Measurements from ENCODE around the gene LHX2.

The LHX2 gene

DNA sequence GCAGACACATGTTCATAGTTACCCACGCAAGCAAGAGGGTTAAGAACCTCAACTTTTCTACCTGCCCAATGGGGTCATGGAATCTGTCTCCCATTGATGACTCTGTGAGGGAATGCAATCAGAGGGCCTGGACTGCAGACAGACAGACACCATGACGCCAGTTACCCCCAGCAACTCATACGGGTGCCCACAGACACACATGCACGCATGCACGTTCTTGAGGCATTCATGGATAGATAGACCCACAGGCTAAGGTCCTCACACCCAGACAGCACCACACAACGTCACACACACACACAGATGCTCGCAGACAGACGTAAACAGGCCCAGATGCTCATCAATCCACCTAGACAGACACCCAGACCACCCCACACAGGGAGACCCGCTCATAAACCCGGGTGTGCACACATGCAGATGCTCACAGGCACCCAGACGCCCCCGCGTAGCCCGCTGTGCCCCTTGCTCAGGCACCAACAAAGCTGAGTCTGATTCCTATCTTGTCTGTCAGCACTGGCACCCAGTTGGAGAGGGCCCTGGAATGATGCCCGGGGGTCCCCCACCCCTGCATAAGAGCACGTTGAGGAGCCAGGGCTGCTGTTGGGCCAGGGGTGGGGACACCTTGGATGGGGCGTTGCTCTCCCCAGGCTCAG lies 23.6 kb downstream of the LHX2 start:
- DNase-seq, result no peak

DNA sequence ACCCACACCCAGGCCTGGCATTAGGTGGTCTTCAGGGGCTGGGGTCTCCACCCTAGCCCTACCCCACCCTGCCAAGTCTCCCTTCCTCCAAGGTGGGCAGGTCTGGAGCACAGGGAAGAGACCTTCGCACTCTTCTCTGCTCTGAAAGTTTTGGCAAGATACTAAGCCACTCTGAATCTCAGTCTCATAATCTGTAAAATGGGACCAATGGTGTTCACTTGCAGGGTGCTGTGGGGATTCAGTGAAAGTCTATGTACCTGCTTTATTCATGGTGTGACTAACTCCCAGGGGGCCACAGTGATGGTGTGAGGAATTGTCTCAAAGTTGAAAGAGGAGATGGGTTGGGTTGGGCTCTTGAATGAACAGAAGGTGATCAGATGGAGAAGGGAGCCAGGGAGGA lies 25.0 kb downstream of the LHX2 start:
- no peak for DNase-seq

DNA sequence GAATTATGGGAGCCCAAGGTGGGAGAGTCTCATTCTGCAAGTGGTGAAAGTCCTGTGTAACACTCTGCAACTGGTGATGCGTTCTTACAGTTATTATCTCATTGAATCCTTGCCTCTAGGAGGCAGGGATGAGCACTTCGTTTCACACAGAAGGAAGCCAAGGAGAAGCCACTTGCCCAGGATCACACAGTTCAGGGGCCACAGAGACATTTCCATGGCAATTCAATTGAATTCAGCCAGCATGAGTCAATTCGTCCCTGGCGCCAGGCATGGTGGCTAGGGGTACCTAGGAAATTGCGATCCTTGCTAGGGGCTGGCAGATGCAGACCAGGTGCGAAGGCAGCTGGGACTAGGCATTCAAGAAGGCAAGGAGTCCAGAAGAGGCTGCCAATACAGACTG lies 26.2 kb downstream of the LHX2 start:
- no peak for DNase-seq

DNA sequence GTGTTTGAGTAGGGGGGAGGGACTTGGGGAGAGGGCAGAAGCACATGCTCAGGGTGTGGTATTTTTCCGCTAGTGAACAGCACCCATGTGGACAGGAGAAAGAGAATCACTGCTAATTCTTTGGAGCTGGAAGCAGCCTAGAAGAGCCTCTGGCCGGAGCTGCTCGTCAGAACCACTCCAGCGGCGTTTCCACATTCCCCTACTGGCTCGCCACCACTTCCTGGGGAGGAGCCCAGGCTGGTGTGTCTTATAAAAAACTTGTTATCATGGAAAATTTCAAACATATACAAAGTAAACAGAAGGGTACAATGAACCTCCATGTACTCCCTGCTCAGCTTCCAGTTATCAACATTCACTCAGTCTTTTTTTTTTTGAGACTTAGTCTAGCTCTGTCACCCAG lies 26.7 kb downstream of the LHX2 start:
- no peak for DNase-seq

DNA sequence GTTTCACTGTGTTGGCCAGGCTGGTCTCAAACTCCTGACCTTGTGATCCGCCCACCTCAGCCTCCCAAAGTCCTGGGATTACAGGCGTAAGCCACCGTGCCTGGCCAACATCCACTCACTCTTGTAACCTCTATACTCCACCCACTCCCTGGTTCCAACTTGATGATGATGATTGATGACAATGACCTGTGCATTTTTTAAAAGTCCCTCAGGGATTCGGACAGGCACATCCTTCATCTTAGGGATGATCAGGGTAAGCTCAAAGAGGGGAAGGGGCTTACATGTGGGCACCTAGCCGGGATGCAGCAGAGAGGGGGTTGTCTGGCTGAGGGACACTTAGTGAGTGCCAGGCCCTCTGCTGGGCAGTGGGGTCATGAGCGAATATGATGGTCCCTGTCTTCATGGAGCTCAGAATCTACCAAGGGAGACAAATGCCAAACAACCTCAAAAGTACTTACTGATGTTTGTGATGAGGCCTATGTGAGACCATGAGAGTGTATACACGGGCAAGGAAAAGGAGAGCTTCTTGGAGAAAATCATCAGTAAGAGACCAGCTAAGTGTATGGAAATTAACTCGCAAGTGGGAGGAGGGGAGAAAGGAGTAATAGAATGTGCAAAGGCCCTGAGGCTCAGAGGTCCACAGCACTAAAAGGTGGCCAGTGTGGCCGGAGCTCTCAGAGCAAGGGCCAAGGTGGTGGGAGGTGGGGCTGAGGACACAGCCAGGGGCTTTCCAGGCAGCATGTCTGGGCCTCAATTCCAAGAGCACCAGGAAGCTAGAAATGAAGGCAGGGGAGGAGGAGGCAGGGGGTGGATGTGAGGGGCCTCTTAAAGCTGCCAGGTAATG lies 27.4 kb downstream of the LHX2 start:
- DNase-seq, result no peak

DNA sequence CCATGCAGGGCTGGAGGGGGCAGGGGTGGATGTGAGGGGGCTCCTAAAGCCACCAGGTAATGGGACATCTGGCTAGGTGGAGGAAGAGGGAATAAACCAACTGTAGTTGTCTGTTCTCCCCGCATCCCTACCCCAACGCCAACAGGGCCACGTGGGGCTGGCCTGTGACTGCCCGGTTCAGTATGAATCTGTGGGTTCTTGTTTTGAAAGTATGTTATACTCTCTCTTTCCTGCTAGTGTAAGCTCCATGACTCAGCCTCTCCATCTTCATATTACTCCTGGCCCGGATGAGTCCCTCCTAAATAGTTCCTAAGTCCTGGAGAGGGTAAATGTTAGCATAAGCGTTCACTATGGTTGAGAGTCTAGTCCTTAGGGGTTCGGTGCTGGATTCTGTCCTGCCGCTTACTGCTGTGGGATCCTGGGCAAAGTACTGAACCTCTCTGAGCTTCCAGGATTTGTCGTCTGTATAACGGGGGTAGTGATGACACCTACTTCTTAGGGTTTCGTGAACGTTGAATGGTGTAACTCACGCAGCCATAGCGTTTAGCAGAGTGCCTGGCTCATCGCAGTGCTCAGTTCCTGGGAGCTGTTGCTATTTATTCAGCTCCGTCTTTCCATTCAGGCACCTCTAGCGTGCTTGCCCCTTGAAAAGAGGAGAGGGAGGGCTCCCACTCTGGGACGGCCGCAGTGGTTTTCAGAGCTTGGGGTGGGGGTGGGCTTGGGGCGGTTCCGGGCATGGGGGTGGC lies 28.8 kb downstream of the LHX2 start:
- DNase-seq, result no peak

DNA sequence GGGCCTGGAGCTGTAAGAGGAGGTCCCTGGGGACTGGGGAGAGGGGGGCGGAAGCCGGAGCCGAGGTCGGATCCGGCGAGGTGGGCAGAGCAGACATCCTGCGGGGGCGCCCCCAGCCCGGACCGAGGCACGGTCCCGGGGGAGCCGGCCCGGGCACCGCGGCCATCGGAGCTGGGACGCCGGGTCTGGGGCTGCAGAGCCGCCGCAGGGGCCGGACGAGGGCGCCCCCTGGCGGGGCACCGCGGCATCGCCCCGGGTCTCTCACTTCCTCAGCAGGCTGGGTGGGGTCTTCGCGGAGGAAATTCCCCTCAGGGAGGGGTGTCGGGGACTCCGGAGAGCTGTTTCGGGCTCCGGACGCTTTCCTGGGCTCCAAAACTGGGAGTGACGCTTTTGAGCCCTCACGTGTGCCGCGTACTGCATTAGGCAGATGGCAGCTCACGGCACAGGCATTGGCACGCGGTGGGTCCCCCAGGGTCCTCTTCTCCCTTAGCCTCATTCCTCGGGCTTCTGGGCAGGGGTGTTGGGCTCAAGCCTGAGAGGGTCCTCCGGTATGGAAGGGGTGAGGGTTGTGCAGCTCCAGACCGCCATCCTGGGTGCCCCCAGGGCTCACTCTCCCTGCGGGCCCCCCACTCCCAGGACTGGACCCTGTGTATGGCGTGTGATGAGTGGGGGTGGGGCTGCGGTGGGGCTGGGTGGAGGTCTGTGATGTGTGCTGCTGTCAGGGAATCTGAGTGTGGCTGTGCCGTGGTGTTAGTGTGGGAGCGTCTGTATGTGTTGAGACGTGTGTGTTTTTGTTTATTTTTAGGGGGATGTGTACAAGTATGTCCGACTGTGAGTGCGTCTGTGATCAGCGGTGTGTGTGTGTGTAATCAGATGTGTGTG lies 29.6 kb downstream of the LHX2 start:
- DNase-seq, result peak; percentile 30 to 39

DNA sequence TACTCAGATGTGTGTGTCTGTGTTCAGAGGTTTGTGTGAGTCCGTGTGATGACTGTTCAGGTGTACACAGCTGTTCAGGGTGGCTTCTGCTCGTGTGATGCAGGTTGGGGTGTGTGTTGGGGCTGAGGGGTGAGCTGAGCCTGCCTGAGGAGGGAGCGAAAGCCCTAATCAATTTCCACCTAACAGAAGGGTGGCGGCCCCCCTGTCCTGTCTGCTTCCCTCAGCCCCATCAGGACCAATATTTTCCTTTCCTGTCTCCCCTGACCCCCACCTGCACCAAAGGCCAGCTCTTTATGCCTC lies 30.2 kb downstream of the LHX2 start:
- DNase-seq, result no peak

DNA sequence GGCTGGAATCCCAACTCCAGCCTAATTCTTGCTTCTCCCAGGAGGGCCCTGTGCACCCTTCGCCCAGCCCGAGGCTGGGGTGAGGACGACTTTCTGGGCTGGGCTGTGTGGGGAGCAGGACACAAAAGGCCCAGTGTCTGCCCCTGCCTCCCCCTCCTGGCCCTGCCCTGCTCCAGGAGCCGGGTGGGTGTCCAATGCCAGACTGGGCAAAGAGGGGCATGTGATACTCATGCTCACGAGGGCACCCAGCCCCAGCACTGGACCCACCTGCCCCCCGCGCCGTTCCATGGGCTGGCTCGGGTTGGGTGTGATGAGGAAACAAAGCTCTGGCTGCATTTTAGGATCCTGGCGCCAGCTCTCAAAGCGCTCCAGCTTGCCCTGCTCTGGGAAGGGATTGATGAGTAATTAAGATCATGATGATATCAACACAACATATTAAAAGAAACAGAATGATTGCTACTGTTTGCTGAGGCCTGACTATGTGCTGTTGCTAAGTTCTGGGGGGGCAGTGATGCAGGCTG lies 30.7 kb downstream of the LHX2 start:
- no peak for DNase-seq

DNA sequence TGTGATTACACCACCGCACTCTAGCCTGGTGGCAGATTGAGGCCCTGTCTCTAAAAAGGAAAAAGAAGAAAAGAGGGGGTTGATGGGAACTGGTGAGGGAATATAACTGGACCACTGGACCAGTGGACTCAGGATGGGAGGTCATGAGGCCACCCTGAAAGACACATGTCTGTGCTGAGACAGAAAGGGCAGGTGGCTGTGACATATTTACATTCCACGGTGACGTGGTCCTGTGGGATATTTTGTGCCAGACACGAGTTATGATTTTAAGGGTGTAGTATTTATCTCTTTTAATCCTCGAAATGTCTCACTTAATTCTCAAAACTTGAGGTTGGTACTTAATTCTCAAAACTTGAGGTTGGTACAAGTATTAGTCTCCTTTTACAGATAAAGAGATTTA lies 32.9 kb downstream of the LHX2 start:
- DNase-seq, result no peak

DNA sequence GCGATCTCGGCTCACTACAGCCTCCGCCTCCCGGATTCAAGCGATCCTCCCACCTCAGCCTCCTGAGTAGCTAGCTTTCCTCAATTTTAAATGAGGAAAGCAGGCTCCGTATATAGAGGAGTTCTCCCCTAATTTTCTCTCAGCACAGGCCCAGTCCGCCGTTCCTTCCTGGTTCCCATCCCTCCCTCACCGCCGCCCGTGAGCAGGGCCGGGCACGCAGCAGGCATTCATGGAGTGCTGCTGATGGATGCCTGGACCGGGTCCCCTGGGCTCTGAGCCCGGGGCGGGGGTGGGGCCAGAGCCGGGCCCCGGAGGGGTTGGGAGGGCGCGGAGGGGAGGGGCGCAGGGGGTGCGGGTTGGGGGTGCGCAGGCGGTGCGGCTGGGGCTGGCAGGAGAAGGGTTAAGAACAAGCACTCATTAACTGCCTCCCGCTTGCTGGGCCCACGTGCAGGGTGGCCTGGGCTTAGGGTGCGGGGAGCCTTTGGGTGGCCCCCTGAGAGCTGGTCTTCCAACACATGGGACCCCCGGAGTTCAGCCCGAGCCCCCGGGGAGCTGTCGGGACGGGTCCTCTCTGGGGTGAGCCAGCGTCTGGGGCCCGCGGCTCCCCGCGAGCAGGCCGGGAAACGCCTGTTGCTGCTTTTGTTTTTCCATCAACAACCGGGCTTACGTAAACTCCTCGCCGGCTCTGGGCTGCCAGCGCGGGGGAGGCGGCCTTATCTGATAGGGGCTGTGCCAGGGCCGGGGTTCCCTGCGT lies 33.7 kb downstream of the LHX2 start:
- no peak for DNase-seq

DNA sequence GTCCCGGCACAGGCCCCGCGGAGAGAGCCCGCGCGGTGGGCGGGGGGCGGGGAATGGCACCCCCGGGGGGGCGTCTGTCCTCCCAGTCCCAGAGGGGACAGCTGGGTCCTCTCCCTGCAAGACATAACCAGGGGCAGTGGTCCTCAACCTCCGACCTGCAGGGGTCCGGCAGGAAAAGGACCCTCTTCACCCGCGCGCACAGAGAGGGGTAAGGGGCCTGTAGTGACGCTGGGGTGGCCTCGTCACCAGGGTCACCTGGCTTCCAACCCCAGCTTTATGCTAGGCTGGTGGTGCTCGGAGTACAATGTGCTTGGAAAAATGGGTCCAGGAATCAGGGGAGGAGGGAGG lies 34.2 kb downstream of the LHX2 start:
- DNase-seq, result no peak

DNA sequence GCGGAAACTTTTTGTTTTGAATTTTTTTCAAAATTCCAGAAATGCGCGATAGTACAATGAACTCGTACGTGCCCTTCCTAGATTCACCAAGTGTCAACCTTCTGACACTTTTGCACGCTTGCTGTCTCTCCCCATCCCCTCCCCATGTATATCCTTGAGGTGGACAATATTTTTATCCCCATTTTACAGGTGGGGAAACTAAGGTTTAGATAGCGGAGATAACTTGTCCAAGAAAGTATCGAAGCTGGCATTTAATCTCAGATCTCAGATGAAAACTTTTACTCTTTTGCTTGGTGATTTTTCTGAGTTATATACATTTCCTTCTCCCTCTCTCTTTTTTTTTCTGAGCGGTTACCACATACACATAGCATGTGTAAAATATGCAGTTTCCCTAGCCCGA lies 34.6 kb downstream of the LHX2 start:
- DNase-seq, result no peak

DNA sequence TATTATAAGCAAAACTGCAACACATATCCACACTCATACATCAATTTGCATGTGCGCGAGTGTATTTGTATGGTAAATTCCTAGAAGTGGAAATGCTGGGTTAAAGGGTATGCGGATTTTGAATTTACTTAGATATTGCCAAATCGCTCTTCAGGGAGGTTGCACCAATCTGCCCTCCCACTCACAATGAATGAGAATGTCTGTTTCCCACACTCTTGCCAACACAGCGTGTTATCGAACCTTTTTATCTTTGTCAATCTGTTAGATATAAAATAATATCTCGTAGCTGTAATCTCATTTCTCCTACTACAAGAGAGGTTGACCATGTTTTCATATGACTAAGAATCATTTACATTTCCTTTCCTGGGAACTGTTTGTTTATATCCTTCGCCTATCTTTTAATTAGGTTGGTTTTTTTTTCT lies 35.7 kb downstream of the LHX2 start:
- DNase-seq, result no peak

DNA sequence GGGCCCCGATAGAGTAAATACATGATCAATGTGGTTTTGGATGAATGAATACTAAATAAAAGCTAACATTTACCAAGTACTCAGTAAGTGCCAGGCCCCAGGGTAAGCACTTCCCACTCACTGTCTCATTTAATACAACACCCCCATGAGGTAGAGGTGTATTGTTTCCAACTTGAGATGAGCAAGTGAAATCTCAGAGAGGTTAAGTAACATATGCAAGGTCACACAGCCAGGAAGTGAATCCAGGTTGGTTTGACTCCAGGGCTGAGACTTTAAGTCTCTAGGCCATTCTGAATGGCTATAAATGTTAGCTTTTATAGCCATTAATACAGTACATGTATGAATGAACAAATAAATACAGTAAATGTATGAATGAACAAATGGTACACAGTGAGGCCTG lies 39.4 kb downstream of the LHX2 start:
- DNase-seq, result no peak

DNA sequence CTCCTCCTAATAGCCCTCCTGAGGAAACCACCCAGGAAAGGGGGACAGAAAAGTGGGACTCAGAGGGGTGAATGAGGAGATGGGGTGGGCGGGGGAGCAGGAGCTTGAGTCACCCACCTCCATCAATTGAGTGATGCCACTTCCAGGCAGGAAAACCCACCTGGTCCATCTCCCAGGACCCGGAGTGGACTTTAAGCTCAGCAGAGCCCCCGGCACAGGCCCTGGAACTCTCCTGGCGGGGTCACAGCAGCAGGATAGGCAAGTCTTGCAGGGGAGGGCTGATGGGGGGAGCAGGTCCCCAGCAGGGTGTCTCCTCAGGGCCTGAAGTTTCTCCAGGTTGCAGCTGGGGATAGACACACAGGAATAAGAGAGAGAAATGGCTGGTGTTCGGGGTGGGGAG lies 40.8 kb downstream of the LHX2 start:
- no peak for DNase-seq

DNA sequence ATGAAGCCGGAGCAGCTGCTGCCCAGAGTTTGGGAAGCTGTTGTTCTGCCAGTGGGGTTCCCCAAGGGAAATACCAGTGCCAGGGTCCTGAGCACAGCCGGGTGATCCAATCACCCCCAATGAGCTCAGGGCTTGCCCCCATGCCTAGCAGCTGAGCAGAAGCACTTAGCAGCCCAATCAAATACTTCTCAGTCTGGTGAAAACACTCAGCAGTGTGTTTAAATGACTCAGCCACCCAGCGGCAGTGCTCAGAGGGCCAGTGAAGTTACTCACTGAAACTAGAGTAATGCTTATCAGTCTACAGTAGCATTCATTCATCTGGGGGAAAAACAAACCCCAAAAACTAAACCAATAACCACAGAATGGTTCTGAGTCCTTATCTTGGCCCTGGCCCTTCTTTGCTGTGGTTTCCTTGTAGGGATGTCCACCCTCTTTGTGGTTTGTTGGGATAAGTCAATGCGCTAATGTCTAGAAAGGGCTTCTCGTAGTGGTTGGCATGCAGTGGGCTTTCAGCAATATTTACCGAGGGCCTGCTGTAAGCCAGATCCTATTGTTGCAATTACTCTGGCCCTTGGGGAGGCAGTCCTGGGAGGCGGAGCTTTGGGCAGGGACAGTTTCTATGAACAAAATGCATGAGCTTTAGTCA lies 43.1 kb downstream of the LHX2 start:
- no peak for DNase-seq

DNA sequence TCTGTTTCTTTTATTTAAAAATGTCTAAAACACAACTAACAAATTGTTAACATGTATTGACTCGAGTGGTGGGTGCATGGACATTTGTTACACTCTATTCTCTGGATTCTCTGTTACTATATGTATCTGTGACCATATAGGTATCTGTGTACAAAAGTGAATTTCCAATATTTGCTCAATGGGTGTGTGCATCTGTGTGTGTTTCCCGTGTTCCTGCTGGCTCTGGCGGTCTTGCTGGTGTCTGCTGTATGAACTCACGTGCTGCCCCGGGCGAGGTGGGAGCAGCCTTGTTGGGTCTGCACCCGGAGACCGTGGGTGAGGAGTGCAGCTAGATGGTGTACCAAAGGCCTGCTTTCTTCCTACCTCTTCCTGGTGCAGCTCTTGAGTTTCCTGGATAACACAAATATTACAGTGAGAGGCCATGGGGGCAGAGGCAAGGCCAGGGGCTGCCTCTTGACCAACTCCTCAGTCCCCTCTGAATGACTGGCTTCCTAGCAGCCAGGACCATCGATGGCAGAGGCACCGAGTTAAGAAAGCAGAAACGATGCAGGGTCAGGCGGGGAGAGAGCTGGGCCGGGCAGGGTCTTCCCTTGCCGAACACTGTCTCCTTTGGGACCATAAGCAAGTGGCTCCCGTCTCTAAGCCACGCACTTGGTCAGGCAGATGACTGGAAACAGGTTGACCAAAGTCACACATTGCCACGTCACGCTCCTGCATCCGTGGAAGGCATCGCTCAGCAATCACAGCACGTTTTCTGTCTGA lies 49.5 kb downstream of the LHX2 start:
- DNase-seq, result no peak

DNA sequence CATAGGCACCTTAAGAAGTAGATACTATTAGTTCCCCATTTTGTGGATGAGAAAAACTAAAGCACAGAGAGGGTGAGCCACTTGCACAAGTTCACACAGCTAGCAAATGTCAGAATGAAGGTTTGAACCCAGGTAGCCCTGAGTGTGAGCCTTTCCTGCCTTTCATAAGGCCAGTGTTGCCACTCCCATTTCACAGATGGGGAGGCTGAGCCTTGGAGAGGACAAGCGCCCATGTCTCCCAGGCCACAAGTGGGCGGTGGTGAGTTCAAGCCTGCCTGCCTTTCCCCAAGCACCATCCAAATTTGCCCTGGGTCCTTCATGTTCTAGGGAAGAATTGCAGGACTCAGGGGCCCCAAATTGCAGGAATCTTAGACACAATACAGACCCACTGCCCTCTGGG lies 50.6 kb downstream of the LHX2 start:
- DNase-seq, result no peak

DNA sequence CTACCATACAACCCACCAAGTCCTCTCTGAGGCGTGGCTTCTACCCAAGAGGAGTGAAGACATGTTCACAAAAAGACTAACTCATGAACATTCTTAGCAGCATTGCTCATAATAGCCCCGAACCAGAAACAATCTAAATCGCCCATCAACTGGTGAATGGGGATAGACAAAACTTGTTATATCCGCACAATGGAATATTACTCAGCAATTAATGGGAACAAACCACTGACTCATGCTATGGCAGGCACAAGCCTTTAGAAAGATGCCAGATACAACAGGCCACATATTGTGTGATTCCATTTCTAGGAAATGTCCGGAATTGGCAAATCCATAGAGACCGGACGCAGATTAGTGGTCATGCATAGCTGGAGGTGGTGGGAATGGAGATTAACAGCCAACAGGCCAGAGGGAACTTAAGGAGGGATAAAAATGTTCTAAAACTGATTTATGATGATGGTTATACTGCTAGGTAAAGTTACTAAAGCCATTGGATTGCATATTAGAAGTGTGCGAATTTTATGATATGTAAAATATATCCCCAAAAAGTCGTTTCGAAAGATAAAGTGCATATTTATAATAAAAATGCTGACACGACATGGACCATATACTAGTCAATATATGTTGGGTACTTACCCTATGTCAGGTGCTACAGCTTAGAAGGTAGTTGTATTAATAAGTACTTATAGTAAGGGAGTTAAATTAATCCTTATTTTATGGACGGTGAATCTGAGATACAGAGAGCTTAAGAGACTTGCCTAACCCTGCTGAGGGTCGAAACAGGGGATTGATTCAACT lies 55.4 kb downstream of the LHX2 start:
- no peak for DNase-seq

All from CD4-positive, alpha-beta T cell treated with Interleukin-4 for 1 hour (primary cell).